ENCODE measurements around the gene C4orf50.

C4orf50 gene
- total RNA-seq: 1.6 to 5.0 reads per million in 2 donors

GRCh38 chr4:6018331-6018730 lies at the start of gene C4orf50:
Gene C4orf50, minus strand, starts transcription at chr4:6018431.
- no peak for DNase-seq

DNA sequence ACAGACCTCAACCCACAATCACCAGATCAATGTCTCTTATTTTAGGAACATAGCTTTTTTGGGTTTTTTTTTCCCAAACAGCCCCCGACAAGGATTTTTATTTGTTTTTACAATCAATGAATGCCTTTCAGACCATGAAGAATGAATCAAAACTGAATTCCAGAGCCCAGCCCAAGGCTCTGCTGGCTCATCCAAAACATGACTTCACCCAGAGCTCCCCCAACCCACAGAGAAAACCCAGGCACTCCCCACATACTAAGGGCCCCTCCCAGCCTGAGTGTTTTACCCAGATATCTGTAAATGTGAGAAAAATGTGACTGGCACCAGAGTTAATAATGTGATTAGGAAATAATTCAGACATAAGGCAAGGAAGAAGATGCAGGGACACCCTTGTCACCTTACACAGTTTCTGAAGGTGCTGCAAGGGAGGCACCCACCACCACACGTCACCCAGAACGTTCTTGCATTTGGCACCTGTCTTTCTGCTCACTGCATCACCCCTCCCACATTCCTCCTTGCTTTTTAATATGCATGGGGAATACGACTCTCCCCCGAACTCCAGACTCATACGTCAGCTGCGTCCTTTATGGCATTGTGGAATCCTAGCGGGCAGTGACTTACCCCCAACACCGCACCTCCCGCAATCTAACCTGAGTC lies 47.8 kb upstream of the C4orf50 start:
- DNase-seq: no peak

- DNase-seq: no peak
Observed at GRCh38 chr4:6065166-6065565, 46.9 kb upstream of the C4orf50 start.

- DNase-seq: no peak
Observed at GRCh38 chr4:6064383-6064782, 46.2 kb upstream of the C4orf50 start.

GRCh38 chr4:6063684-6064083 lies 45.5 kb upstream of the C4orf50 start:
- no peak for DNase-seq

DNA sequence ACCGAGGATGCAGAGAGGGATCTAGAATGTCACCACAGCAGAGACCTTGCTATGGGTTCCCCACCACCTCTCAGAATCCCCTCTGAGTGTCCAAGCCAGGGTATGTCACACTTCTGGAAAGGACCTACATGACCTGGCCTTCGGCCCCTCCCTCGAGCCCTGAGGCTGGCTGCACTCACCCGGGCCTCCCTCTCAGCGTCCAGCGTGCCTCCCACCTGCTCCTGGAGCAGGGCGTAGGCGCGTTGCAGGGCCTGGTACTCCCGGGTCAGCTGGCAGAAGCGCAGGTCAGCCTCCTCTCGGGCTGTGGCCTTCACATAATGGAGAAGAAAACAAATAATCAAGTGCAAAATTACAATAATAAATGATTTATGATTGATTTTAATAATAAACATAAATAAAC lies 43.9 kb upstream of the C4orf50 start:
- DNase-seq: no peak

GRCh38 chr4:6059375-6059805 lies 41.2 kb upstream of the C4orf50 start:
- no peak for DNase-seq

DNA sequence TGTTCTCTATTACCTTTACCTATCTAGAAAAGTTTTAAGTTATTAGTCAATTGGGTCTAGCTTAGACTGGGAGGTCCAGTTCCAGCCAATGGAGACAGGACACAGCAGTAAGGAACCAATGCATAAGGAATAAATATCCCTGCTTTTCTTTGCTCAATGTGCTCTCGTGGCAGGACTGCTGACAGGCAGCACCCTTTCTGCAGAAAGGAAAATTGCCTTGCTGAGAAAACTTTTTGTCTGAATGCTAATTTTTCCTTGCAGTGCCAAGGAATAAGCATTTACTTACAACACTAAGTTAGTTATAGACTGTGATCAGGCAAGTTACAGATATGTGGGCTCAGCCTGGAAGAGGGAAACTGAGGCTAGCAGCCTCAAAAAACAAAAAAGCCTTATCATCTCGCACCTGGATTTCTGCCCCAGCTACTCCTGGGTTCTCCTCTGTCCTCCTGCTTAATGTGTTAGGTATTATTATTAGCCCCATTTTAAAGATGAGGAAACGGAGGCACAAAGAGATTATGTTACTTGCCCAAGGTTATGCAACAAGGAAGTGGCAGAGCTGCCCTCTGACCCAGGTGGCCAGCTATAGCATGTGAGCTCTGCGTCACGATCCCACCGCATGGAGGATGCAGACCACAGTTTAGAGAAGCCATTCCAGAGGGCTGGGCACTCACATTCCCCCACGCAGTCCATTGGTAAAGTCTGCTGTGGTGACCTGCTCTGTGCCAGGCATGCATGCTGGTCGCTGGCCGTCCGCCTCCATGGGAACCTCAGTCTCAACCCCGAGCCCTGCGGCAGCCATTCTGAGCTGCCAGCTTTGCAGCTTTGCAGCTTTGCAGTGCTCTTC lies 40.5 kb upstream of the C4orf50 start:
- no peak for DNase-seq

DNA sequence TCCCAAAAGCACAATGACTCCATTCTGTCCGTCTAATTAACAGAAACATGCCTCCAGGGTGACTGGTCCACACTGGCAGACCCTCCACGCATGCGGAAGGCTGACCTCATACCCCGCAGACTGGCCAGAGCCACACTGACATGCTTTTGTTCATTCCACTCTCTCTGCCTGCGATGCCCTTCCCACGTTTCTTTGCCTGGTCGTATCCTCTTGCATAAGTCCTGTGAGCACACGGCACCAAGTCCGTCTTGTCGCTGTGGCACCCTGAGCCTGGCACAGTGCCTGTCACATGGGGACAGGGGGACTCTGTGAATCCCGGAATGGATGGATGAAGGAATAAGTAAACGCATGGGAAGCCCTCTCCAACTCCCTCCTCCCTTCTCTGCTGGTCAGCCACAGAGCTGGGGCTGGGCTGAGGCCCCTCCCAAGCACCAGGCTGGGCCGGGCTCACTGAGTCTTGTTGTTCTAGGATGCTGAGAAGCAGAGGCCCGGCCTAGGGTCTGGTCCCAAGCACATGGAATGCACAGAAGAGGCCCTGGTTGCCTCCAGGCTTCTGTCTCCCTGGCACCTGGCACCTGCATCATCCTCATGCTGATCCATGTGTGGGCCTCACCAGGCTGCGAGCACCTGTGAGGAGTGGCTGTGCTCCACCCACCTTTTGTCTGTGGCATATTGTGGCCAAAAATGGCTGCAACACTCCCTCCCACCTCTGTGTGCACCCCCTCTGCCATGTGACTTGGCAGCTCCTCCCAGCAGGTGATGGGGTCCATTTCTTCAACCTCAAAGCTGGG lies 38.9 kb upstream of the C4orf50 start:
- no peak for DNase-seq

- DNase-seq: no peak
Observed at GRCh38 chr4:6055436-6055835, 37.2 kb upstream of the C4orf50 start.

DNA sequence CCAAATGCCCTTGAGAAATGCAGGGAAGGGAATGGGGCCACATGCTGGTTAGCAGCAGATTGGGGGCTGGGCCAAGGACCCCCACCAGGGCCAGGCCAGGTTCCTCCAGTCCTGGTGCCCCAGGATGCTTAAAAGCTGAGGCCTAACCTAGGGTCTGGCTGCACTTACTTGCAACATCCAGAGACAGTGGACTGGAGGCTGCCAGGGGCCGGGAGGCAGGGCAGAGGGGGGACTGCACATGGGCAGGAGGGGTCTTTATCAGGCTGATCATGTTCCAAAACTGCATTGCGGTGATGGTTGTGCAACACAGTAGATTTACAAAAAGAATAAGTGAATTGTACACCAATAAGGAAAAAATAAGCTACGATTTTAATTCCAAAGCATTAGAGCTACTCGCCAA lies 36.8 kb upstream of the C4orf50 start:
- DNase-seq: no peak

- DNase-seq: no peak
Observed at GRCh38 chr4:6054162-6054922, 36.1 kb upstream of the C4orf50 start.

- no peak for DNase-seq
Observed at GRCh38 chr4:6052679-6053078, 34.4 kb upstream of the C4orf50 start.

- DNase-seq: no peak
Observed at GRCh38 chr4:6050551-6050950, 32.3 kb upstream of the C4orf50 start.

- DNase-seq: no peak
Observed at GRCh38 chr4:6049985-6050384, 31.8 kb upstream of the C4orf50 start.

DNA sequence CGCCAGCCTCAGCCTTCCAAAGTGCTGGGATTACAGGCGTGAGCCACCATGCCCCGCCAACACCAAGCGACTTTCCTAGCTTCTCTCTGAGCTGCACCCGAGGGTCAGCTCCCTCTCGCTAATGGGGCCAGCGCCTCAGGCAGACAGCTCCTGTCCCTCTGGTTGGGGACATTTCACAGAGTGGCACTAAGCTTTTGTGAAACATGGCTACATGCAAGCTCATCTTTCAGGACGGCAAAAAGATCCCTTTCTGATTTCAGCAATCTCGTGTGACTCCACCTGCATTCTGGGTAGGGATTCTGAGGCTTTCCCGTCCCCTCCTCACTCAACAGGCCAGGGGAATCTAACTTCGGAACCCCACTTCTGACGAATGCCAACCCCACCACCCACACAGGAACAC lies 31.0 kb upstream of the C4orf50 start:
- DNase-seq: no peak

GRCh38 chr4:6048537-6048936 lies 30.3 kb upstream of the C4orf50 start:
- peak in 1 of 5 experiments; percentile 39 for DNase-seq

GRCh38 chr4:6047130-6047673 lies 29.0 kb upstream of the C4orf50 start:
- peak in 1 of 5 experiments; percentile 18 for DNase-seq

GRCh38 chr4:6046526-6047129 lies 28.4 kb upstream of the C4orf50 start:
- no peak for DNase-seq

DNA sequence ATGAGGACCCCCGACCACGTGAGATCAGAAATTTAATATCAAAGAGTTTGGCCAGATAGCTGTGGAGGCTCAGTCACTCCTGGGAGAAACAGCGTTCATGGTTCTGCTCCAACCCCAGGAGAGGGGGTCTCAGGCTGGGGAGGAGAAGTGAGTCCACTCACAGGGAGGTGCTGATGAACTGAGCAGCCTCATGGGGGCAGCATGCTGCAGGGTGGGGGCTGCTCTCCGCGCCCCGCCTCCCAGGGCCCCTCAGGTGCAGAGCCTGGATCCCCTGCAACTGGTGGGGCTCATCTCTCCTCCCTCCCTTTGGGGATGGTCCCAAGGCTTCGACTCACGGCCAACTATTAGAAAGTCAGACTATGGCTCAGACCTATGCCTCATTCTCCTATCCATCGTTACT lies 26.6 kb upstream of the C4orf50 start:
- no peak for DNase-seq

- peak in 1 of 5 experiments; percentile 16 for DNase-seq
Observed at GRCh38 chr4:6044276-6044675, 26.0 kb upstream of the C4orf50 start.

DNA sequence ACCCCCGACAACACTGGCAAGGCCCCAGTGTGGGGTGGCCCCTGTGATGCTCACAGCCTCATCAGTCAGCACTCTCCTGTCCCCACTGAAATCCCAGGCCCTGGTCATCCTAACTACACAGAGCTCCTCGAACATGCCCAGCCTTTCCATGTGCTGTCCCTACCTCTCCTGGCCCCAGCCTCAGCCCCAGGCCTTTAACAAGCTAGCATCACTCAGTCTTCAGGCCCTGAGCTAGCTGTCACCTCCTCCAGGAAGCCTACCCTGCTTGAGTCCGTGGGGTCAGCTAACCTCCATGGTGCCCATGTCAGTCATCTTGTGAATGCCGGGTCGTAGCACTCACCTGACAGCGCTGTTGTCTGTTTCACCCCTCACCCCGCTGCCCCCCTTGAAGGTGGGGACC lies 25.6 kb upstream of the C4orf50 start:
- no peak for DNase-seq
